ENCODE data around the gene LDLRAD3. TPM values are rescaled to one million over a fixed set of nuclear protein-coding genes. Genes with fewer than 3 reads are reported as not detected.

LDLRAD3 gene
- polyA plus RNA-seq, 3 donors = 7.3 to 14.1 (median 10.4) TPM

DNA sequence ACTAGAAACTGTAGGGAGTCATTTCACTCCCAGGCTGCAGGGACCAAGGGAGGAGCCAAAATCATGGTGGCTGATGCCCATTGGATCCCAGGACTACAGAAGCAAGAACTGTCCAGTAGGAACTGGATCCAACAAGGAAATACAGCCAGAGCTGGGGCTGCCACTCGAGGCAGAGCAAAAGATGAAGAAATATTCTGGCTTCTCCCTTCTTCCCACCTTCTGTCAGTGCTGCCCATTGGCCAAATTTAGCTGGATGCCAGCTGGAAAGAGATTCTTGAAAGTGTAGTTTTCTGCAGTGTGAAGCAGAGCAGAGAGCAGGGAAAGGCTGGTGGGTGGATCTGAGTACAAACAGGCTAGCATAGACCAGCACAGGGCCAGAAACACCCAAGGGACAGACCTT lies 299.8 kb downstream of the LDLRAD3 start:
- Histone ChIP-seq H4K20me1 (ENCODE audit: insufficient read depth, low read length) (no peaks in the 10 kb centered on the region), H3K4me3 (replicated peaks in 1 of 3; ENCODE audit: low read depth in 2 of 3, low read length in 3 of 3) (no peak overlapping the region), H3K4me2 (replicated peaks; ENCODE audit: extremely low read depth, low read length, poor library complexity, severe bottlenecking) (no peak overlapping the region), H3K36me3 (replicated peaks in 1 of 2; ENCODE audit: control insufficient read depth in 1 of 2, insufficient read depth in 2 of 2, low read length in 2 of 2) (no peaks in the 10 kb centered on the region), H3K27ac (ENCODE audit: low read depth in 1 of 2, low read length in 2 of 2) (no peak overlapping the region), H3K9ac (ENCODE audit: insufficient read depth, low read length, poor library complexity, severe bottlenecking) (no peak overlapping the region), H3K9me3 (replicated peaks in 1 of 2; ENCODE audit: control insufficient read depth in 1 of 2, insufficient read depth in 1 of 2, low read length in 2 of 2) (no peaks in the 10 kb centered on the region), H3K4me1 (ENCODE audit: control insufficient read depth in 1 of 2, insufficient read depth in 2 of 2, low read length in 2 of 2) (peaks cover 0 to 5% of the 10 kb centered on the region in 2 donors), H3K79me2 (ENCODE audit: insufficient read depth, low read length) (no peaks in the 10 kb centered on the region), H2AFZ (ENCODE audit: insufficient read depth, low read depth, low read length, poor library complexity, severe bottlenecking) (no peak overlapping the region), H3K27me3 (ENCODE audit: control insufficient read depth in 2 of 2, insufficient read depth in 2 of 2, low read length in 2 of 2) (peaks cover 9 to 14% of the 10 kb centered on the region in 2 donors)
- H3K4me3 Mint-ChIP-seq = no peak overlapping the region
- H3K4me1 Mint-ChIP-seq = peaks cover 8% of the 10 kb centered on the region
- TF ChIP-seq, protein P1, sequence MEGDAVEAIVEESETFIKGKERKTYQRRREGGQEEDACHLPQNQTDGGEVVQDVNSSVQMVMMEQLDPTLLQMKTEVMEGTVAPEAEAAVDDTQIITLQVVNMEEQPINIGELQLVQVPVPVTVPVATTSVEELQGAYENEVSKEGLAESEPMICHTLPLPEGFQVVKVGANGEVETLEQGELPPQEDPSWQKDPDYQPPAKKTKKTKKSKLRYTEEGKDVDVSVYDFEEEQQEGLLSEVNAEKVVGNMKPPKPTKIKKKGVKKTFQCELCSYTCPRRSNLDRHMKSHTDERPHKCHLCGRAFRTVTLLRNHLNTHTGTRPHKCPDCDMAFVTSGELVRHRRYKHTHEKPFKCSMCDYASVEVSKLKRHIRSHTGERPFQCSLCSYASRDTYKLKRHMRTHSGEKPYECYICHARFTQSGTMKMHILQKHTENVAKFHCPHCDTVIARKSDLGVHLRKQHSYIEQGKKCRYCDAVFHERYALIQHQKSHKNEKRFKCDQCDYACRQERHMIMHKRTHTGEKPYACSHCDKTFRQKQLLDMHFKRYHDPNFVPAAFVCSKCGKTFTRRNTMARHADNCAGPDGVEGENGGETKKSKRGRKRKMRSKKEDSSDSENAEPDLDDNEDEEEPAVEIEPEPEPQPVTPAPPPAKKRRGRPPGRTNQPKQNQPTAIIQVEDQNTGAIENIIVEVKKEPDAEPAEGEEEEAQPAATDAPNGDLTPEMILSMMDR (IDR thresholded peaks at IDR 0.05) = no peak
- WGBS (ENCODE audit: insufficient coverage) = no CpG with 5 or more reads among the region's 1 CpG
- H3K36me3 Mint-ChIP-seq = no peaks in the 10 kb centered on the region
- peaks cover 0 to 3% (median 0%) of the 10 kb centered on the region in 7 donors for H3K9me3 Mint-ChIP-seq
- no peak for DNase-seq
- peak overlapping the region in 1 of 7 donors; percentile 61 for H3K27ac Mint-ChIP-seq
- intact Hi-C loops (cut with micrococcal nuclease) = loop anchor here in 1 of 2 donors (10.0 kb wide), 1 partner anchor 139 kb away; no protein-coding TSS in a partner anchor
- peaks cover 6 to 10% (median 10%) of the 10 kb centered on the region in 3 donors for H3K27me3 Mint-ChIP-seq (ENCODE audit: low read depth in 3 of 3)

DNA sequence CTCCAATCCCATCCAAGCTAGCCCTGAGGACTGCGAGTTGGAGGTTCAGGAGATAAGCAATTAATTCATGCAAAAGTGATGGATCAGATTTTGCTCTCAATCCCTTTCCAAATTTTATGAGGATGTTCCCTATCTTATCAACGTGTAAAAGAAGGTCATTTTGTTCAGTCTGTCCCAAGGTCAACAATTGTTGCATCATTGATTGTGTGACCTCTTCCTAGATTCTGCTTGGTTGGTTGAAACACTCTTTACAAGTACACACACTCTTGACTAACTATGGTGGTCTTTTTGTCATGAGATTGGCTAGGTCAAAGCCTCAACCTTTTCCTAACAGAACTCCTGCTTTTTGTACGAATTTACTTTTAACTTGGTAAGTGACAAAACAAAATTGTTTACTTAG lies 303.6 kb downstream of the LDLRAD3 start:
- no peak for DNase-seq
- Mint-ChIP-seq H3K9me3 (peaks cover 2 to 8% (median 4%) of the 10 kb centered on the region in 7 donors), H3K4me3 (no peak overlapping the region), H3K36me3 (no peaks in the 10 kb centered on the region), H3K27me3 (ENCODE audit: low read depth in 3 of 3) (peaks cover 9 to 19% (median 11%) of the 10 kb centered on the region in 3 donors), H3K27ac (peak overlapping the region in 1 of 7 donors; percentile 16), H3K4me1 (peaks cover 10% of the 10 kb centered on the region)
- Histone ChIP-seq H3K9me3 (replicated peaks in 1 of 2; ENCODE audit: control insufficient read depth in 1 of 2, insufficient read depth in 1 of 2, low read length in 2 of 2) (no peaks in the 10 kb centered on the region), H3K27ac (ENCODE audit: low read depth in 1 of 2, low read length in 2 of 2) (no peak overlapping the region), H2AFZ (ENCODE audit: insufficient read depth, low read depth, low read length, poor library complexity, severe bottlenecking) (no peak overlapping the region), H3K36me3 (replicated peaks in 1 of 2; ENCODE audit: control insufficient read depth in 1 of 2, insufficient read depth in 2 of 2, low read length in 2 of 2) (no peaks in the 10 kb centered on the region), H4K20me1 (ENCODE audit: insufficient read depth, low read length) (no peaks in the 10 kb centered on the region), H3K27me3 (ENCODE audit: control insufficient read depth in 2 of 2, insufficient read depth in 2 of 2, low read length in 2 of 2) (peaks cover 9 to 14% of the 10 kb centered on the region in 2 donors), H3K9ac (ENCODE audit: insufficient read depth, low read length, poor library complexity, severe bottlenecking) (no peak overlapping the region), H3K4me2 (replicated peaks; ENCODE audit: extremely low read depth, low read length, poor library complexity, severe bottlenecking) (no peak overlapping the region), H3K4me3 (replicated peaks in 1 of 3; ENCODE audit: low read depth in 2 of 3, low read length in 3 of 3) (no peak overlapping the region), H3K4me1 (ENCODE audit: control insufficient read depth in 1 of 2, insufficient read depth in 2 of 2, low read length in 2 of 2) (peaks cover 0 to 6% of the 10 kb centered on the region in 2 donors), H3K79me2 (ENCODE audit: insufficient read depth, low read length) (no peaks in the 10 kb centered on the region)
- 83% methylated on average over 1 of the region's 3 CpGs for WGBS (ENCODE audit: insufficient coverage)
- intact Hi-C loops (cut with micrococcal nuclease) = loop anchor here in 1 of 2 donors (10.0 kb wide), 1 partner anchor 143 kb away; no protein-coding TSS in a partner anchor
- TF ChIP-seq, protein P1 (IDR thresholded peaks at IDR 0.05) = no peak
